VCaP (cell line): ENCODE data around the gene CRACDL.

Experiments used
- H3K27ac ChIP-seq: fragments of 450-650 bp; 2 replicates; pipeline ENCODE4 v1.5.1; 2017
- TF ChIP-seq, protein P1 (sequence below): fragments of 450-650 bp; conservative IDR thresholded peaks from 2 replicates; pipeline ENCODE4 v1.5.1; 2017; ENCODE audit warnings: mild to moderate bottlenecking, moderate library complexity

The CRACDL gene

GRCh38 chr2:98932164-98932563 is 3.9 kb downstream of the CRACDL start:
- TF ChIP-seq, protein P1, sequence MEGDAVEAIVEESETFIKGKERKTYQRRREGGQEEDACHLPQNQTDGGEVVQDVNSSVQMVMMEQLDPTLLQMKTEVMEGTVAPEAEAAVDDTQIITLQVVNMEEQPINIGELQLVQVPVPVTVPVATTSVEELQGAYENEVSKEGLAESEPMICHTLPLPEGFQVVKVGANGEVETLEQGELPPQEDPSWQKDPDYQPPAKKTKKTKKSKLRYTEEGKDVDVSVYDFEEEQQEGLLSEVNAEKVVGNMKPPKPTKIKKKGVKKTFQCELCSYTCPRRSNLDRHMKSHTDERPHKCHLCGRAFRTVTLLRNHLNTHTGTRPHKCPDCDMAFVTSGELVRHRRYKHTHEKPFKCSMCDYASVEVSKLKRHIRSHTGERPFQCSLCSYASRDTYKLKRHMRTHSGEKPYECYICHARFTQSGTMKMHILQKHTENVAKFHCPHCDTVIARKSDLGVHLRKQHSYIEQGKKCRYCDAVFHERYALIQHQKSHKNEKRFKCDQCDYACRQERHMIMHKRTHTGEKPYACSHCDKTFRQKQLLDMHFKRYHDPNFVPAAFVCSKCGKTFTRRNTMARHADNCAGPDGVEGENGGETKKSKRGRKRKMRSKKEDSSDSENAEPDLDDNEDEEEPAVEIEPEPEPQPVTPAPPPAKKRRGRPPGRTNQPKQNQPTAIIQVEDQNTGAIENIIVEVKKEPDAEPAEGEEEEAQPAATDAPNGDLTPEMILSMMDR, result no peak
- H3K27ac ChIP-seq, result no peak overlapping the region

GRCh38 chr2:98931596-98931995 is 4.4 kb downstream of the CRACDL start:
- TF ChIP-seq, protein P1, result no peak
- no peak overlapping the region for H3K27ac ChIP-seq

GRCh38 chr2:98929920-98930319 is 6.1 kb downstream of the CRACDL start:
- H3K27ac ChIP-seq, result no peak overlapping the region
- TF ChIP-seq, protein P1, result no peak

DNA sequence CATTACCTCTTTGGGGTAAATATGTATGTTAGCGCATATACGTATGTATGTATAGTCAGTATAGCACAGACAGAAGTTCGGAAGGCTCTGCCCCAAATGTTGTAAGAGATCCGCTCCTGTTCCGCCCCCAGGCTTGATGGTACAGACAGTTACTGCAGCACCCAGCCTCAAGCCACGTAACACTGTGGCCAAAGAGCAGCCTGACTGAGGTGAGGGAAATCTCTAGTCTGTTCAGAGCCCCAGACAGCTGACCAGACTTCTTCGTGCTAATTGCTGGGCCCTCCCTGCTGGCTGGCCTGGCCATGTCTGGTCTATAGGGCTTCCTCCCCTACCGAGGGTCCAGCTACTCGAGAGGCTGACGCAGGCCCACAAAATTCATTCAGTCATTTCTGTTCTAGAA is 7.8 kb downstream of the CRACDL start:
- TF ChIP-seq, protein P1, result no peak
- no peak overlapping the region for H3K27ac ChIP-seq

GRCh38 chr2:98927027-98927426 is 9.0 kb downstream of the CRACDL start:
- no peak overlapping the region for H3K27ac ChIP-seq
- TF ChIP-seq, protein P1, result no peak

DNA sequence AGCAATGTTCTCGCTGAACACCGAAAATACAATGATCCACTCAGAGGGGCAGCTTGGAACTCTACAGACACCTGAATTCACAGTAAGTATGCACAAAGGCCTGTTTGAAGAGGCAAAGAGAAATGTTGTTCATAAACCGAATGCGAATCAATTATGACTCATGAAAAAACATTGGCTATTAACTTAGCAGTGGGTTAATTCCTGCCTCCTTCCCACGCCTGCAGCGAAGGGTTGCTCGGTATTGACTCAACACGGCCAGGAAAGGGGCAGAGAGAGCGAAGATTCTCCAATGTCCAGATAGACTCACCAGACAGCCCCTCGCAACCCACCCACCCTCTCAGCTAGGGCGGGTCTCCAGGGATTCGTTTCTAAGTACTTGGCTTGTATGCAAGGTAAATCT is 9.4 kb downstream of the CRACDL start:
- no peak overlapping the region for H3K27ac ChIP-seq
- TF ChIP-seq, protein P1, result no peak

GRCh38 chr2:98924910-98925309 is 11.1 kb downstream of the CRACDL start:
- no peak overlapping the region for H3K27ac ChIP-seq
- TF ChIP-seq, protein P1, result no peak
